Measurements from ENCODE around the gene TGM3.

GRCh38 chr20:2289475-2289874 lies 6.3 kb upstream of the TGM3 start:
- TF ChIP-seq POLR2A (IDR thresholded peaks at IDR 0.05; ENCODE audit: low read depth, low read length), result no peak
- TF ChIP-seq CEBPB (IDR thresholded peaks at IDR 0.05; ENCODE audit: low read depth, low read length), result no peak
- TF ChIP-seq USF2 (IDR thresholded peaks at IDR 0.05; ENCODE audit: low read depth, low read length), result no peak
- TF ChIP-seq CTCF (conservative IDR thresholded peaks at IDR 0.05; ENCODE audit: low read depth, low read length), result no peak
- no peak for TF ChIP-seq MXI1 (IDR thresholded peaks at IDR 0.05; ENCODE audit: borderline replicate concordance, low read depth, low read length)
- TF ChIP-seq RCOR1 (IDR thresholded peaks at IDR 0.05; ENCODE audit: insufficient replicate concordance, low read length), result no peak
- no peak for TF ChIP-seq FOS (IDR thresholded peaks at IDR 0.05; ENCODE audit: low read depth, low read length)
- no peak for TF ChIP-seq MAFK (IDR thresholded peaks at IDR 0.05; ENCODE audit: low read depth, low read length)
- TF ChIP-seq RAD21 (IDR thresholded peaks at IDR 0.05; ENCODE audit: low read length), result no peak
- no peak for TF ChIP-seq CHD1 (IDR thresholded peaks at IDR 0.05; ENCODE audit: low read depth, low read length)
- TF ChIP-seq BHLHE40 (IDR thresholded peaks at IDR 0.05; ENCODE audit: low read depth, low read length), result no peak
- no peak for TF ChIP-seq RFX5 (IDR thresholded peaks at IDR 0.05; ENCODE audit: low read depth, low read length)
- no peak for TF ChIP-seq SMC3 (IDR thresholded peaks at IDR 0.05; ENCODE audit: low read depth, low read length)
